ENCODE data around the gene RTL1. TPM values are rescaled to one million over a fixed set of nuclear protein-coding genes. Genes with fewer than 3 reads are reported as not detected.

The RTL1 gene
- total RNA-seq, result not detected in 2 replicates

- POLR2A ChIA-PET, result no interaction called here
- intact Hi-C loops (cut with micrococcal nuclease), result no loop called here
- Mint-ChIP-seq H3K36me3 (ENCODE audit: low read depth) (no peaks in the 10 kb centered on the region), H3K4me3 (no peak within 1 kb of the TSS), H3K27me3 (peaks cover 36% of the 10 kb centered on the region), H3K4me1 (no peaks in the 10 kb centered on the region), H3K27ac (no peak within 1 kb of the TSS), H3K9me3 (no peaks in the 10 kb centered on the region)
- TF ChIP-seq CTCF (IDR thresholded peaks at IDR 0.05), result no peak
- DNase-seq, result no peak
- CTCF ChIA-PET, result no interaction called here
- no peak for ATAC-seq (ENCODE audit: low read depth)
Measured at GRCh38 chr14:100903672-100904185, at the start of gene RTL1. RTL1 (minus strand) TSS chr14:100903722; CDS start chr14:100884788, 18,934 bp downstream.

- Mint-ChIP-seq H3K4me1 (no peaks in the 10 kb centered on the region), H3K27ac (no peak overlapping the region), H3K36me3 (ENCODE audit: low read depth) (no peaks in the 10 kb centered on the region), H3K4me3 (no peak overlapping the region), H3K27me3 (peaks cover 2% of the 10 kb centered on the region), H3K9me3 (no peaks in the 10 kb centered on the region)
- ChIA-PET POLR2A (no interaction called here), CTCF (no interaction called here)
- intact Hi-C loops (cut with micrococcal nuclease), result no loop called here
- no peak for ATAC-seq (ENCODE audit: low read depth)
- no peak for TF ChIP-seq CTCF (IDR thresholded peaks at IDR 0.05)
- DNase-seq, result no peak
Measured at GRCh38 chr14:100950024-100950423, 46.5 kb upstream of the RTL1 start.

- Mint-ChIP-seq H3K4me3 (no peak overlapping the region), H3K27ac (no peak overlapping the region), H3K36me3 (ENCODE audit: low read depth) (no peaks in the 10 kb centered on the region), H3K27me3 (peaks cover 2% of the 10 kb centered on the region), H3K9me3 (no peaks in the 10 kb centered on the region), H3K4me1 (no peaks in the 10 kb centered on the region)
- ATAC-seq (ENCODE audit: low read depth) (no peak), DNase-seq (no peak)
- ChIA-PET CTCF (no interaction called here), POLR2A (no interaction called here)
- intact Hi-C loops (cut with micrococcal nuclease), result no loop called here
- TF ChIP-seq CTCF (IDR thresholded peaks at IDR 0.05), result no peak
Measured at GRCh38 chr14:100944052-100944451, 40.5 kb upstream of the RTL1 start.

- no peak for DNase-seq
- no peak for ATAC-seq (ENCODE audit: low read depth)
- TF ChIP-seq CTCF (IDR thresholded peaks at IDR 0.05), result no peak
- H3K27ac Mint-ChIP-seq, result no peak overlapping the region
- intact Hi-C loops (cut with micrococcal nuclease), result no loop called here
- ChIA-PET POLR2A (no interaction called here), CTCF (no interaction called here)
- H3K36me3 Mint-ChIP-seq (ENCODE audit: low read depth), result no peaks in the 10 kb centered on the region
- H3K4me1 Mint-ChIP-seq, result no peaks in the 10 kb centered on the region
- H3K9me3 Mint-ChIP-seq, result peaks cover 18% of the 10 kb centered on the region
- H3K4me3 Mint-ChIP-seq, result no peak overlapping the region
- no peaks in the 10 kb centered on the region for H3K27me3 Mint-ChIP-seq
Measured at GRCh38 chr14:100930270-100930669, 26.7 kb upstream of the RTL1 start.

- no peak for TF ChIP-seq CTCF (IDR thresholded peaks at IDR 0.05)
- H3K27me3 Mint-ChIP-seq, result no peaks in the 10 kb centered on the region
- ChIA-PET CTCF (no interaction called here), POLR2A (no interaction called here)
- H3K36me3 Mint-ChIP-seq (ENCODE audit: low read depth), result no peaks in the 10 kb centered on the region
- DNase-seq (no peak), ATAC-seq (ENCODE audit: low read depth) (no peak)
- no peaks in the 10 kb centered on the region for H3K4me1 Mint-ChIP-seq
- H3K27ac Mint-ChIP-seq, result no peak overlapping the region
- H3K4me3 Mint-ChIP-seq, result no peak overlapping the region
- H3K9me3 Mint-ChIP-seq, result no peaks in the 10 kb centered on the region
- intact Hi-C loops (cut with micrococcal nuclease), result no loop called here
Measured at GRCh38 chr14:100915560-100915959, 12.0 kb upstream of the RTL1 start.

All from activated B cell treated with CpG ODN at 0.5 μM for 24 hours (primary cell).